GM19438 (cell line): ENCODE measurements around the gene TUBA4B.

Experiments
- ATAC-seq: cut with Tn5 transposase; IDR thresholded peaks from one replicate; pipeline ENCODE4 v1.9.1; 2021; ENCODE audit warnings: low read depth; ENCODE audit not compliant: unreplicated experiment

The TUBA4B gene

DNA sequence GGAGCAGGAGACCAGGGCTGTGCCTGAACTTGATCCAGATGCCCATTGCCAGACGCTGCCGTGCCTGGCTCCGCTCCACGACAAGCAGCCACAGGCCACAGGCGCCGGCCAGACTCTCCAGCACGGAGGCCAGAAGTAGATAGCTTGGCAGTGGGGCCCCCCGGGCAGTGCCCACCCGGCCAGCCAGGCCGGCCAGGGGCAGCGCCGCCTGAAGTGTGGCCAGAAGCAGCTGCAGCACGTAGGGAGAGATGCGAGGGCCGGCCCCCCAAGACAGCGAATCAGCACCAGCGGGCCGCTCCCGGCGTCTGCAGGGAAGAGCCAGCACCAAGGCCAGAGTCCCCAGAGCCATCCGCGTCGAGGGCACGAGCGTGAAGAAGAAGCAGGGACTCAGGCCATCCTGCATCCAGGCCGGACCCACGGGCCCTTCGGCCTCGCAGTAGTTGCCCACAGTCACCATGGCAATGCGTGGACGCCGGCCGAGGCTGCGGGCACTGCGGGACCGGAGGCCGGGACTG lies 34.8 kb upstream of the TUBA4B start:
- peak; percentile 36 for ATAC-seq

DNA sequence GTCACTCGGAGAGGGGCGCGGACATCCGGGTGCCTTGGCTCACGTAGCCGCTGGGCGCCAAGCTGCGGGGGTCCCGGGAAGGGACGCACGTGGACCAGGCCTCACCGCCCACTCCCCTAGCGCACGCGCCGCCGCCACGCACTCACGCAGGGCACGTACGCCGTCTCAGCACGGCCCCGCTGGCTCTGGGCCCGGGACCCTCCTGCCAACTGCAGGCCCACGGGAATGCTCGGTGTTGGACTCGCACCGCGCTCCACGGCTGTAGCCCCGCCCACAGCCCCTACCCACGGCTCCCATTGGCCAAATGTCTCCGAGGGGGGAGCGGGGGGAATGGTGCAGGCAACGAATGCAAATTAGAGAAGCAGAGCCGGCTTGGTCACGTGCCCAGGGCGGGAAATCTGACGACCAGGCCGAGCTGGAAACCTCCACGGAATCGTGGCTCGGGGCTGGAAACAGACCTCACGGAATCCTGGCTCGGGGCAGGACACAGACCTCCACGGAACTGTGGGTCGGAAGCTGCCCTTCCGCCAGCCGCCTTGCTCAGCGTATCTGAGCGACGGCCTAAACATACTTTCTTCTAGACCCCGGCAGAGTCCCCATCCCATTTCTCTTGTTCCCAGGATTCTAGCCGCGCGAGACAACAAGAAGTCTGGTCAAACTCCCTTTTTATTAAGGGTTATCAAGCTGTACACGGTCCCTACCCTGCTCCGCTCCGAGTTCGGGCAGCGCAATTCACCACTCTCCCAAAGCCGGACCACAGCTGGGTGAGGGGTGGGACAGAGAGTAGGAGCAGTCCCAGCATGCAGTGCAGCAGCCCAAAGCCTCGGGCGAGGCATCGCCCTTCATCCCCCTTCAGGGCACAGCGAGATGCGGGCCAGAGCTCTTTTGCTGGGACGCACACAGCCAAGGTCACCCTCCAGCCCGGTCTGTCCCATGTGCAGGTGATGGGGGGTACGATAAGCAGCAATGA lies 34.0 kb upstream of the TUBA4B start, which contains the start of gene ABCB6:
Gene ABCB6 (minus strand): TSS at position 227 of the 970 bp plus-strand sequence. CDS start 285 bp downstream, outside the sequence.
- peak; percentile 83 for ATAC-seq

DNA sequence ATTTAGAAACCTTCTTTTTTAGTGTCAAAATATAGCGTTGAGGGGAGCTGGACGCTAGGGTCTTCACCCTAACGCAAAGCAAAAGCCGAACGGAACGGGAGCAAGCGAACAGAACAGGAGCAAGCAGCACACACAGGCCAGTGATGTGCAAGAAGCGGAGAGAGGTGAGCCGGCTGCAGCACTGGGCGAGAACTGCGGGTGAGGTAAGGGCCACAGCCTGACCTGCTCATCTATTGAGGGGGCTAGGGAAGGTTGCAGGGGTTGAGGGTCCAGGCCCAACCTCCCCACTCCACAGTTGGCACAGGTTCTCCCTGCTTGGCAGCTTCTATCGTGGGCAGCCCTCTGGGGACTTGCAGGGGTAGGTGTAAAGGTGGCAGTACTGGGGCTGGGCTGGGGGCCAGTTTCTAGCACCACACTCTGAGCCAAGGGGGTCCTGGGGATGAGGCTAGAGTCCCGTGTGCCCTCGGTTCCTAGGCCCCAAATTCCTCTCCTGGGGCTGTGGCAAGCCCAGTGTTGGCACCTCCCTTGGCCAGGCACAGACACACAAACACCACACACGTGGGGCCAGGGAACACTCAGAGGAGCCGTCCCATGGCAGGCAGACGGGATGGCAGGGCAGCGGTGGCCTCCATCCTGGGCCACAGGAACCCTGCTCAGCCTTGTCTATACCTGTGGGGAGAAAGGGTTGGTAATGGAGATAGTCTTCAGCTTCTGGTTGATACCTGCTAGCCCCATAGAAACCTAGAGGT lies 33.1 kb upstream of the TUBA4B start:
- no peak for ATAC-seq

DNA sequence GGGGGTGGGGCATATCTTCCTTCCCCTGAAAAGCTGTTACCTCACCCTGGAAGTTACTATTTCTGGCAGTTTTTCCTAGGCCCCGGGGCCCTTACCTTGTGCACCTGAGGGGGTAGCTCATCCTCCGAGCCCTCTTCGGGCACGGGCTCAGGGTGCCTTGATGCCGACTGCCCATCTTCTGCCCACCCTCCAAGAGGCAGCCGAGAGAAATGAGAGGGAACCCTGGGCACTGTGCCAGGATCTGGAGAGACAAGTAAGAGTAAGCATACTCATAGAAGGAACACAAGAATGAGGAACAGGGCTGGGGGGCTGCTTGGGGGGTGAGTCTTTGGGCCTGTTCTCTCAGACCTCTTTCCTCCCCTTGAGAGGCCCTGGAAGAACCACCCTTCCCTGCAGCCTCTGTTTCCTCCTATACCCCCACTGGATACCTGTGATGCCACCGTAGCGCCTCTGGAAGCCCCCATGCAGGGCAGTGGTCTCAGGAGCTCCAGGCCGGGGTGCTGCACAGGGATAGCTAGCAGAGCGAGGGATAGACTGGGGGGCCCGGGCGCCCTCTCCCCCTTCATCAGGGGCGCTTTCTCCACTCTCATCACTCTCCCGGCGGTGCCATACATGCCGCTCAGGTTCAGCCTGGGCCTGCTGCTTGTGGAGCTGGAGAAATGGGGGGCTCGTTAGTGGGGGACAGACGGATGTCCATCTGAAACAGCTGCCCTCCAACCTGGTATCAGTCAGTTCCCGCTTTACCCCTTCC lies 32.2 kb upstream of the TUBA4B start:
- ATAC-seq, result no peak

- ATAC-seq, result no peak
Measured at GRCh38 chr2:219221957-219222518, 31.0 kb upstream of the TUBA4B start.

DNA sequence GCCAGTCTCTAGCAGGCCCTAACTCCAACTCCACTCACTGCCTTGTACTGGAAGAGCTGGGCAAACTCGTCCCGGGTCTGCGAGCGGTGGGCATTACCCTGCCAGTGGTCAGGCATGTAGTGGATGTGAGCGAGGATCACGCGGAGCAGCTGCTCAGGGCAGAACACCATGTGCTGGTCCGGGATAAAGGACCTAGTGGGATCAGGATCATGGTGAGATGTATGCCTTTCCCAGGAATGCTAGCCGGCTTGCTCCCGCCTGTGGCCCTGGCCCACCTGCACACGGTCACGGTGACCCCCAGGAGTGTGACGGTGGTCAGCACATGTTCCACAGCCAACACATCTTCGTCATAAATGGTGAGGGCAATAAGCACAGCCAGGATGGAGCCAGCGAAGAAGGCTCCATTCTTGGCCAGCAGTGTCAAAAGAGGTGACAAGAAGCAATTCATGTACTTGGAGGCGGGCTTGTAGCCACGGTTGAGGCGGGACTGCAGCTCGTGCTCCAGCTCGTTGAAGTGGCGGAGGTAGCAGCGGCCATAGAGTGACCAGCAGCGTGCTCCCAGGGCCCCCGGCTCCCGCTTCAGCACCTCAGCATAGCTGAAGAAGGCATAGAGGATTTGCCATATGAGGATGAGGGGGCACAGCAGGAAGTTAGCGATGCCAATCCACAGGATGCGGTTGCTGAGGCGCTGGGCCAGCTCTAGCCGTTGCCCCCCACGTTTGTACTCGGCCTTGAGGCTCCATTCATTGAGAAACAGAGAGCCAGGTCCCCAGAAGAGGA lies 29.0 kb upstream of the TUBA4B start:
- ATAC-seq, result no peak

DNA sequence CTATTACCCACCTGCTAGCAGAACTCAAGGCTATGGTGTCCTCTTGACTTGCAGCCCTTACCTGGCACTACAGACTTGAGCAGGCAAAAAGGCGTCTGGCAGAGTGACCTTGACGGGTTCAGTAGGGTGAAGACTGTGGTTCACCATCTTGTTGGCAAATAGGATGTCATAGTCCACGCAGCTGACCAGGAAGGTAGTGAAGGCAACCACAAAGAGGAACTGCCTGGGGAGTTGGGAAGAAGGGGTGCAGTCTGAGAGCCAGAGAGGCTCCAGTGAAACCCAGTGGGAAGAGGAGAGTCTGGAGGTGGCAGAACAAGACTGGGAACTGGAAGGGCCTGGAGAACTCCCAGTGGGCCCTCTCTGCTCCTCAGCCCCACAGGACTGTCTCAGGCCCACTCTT lies 27.7 kb upstream of the TUBA4B start:
- ATAC-seq, result no peak

DNA sequence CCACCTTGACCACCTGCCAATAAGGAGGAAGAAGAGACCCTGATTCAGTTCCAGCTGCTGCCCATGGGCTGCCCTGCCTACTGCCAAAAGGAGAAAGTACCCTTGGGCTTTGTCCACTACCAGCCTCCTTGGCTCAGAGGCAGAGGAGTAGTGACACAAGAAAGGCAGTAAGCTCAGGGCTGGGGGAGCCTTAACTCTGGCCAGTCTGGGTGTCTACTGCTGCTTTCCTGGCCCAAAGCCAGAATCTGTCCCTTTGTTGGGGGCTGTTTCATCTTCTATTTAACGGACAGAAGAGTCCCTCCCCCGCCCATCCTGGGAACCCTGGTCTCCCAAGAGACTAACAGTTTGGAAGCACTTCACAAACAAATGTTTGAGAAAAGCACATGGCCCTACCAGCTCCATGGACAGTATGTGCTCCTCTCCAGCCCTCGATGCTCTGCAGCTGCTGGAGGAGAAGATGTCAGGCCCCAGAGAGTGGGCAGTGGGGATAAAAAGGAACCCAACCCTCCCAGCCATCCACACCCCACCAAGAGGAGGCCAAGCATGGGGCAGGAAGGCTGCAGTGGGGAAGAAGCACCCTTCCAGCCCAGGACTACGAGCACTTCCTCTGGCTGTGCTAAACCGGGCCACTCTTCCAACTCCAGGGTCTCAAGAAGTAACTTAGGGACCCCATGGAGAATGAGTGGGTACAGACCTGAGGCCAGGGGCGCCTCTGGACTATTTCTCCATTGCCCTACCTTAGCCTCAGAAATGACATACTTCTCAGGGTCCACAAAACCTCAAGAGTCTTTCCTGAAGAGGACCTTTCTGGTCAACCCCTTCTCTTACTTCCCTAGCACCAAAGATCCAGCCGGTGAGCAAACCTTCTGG lies 24.8 kb upstream of the TUBA4B start:
- ATAC-seq, result no peak

GRCh38 chr2:219228911-219229304 lies 24.1 kb upstream of the TUBA4B start:
- no peak for ATAC-seq

DNA sequence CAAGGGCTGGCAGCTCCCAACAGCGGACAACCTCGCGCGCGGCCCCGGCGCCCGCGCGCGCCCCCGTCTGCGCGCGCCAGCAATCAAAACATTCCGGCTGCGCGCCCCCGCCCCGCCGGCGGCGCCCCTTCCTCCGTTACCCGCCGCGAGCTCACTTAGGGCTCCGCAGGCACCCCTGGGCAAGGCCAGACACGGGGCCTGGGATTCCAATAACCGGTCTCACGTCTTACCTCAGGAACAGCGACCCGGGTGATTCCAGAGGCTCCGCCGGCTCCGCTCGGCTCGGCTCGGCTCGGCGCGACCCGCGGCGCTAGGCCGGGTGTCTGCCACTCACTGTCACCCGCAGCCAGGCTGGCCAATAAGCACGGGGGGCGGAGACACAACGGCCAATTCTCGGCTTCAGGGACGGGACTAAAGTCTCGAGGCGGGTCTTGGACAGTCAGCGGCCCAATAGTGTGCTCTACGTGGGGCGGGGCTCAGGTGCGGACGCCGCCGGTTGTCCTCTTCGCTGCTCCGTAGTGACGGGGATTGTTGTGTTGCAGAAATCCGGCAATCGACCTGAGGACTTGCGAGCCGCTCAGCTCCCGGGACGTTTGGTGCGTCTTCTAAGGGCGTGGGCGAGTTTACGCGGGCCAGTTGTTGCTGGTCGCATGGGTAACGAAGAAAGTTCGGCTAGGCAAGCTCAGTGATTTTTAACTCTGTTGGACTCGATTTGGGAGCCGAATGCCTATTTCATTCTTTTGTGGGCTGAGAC lies 23.6 kb upstream of the TUBA4B start, which contains the start of the genes ANKZF1 and ATG9A:
Gene ANKZF1 (plus strand): TSS at position 502 of the 754 bp plus-strand sequence. CDS start 452 bp downstream, outside the sequence.
Gene ATG9A (minus strand): TSS at position 332 of the 754 bp plus-strand sequence. CDS start 1,612 bp downstream, outside the sequence.
- peak; percentile 96 for ATAC-seq

DNA sequence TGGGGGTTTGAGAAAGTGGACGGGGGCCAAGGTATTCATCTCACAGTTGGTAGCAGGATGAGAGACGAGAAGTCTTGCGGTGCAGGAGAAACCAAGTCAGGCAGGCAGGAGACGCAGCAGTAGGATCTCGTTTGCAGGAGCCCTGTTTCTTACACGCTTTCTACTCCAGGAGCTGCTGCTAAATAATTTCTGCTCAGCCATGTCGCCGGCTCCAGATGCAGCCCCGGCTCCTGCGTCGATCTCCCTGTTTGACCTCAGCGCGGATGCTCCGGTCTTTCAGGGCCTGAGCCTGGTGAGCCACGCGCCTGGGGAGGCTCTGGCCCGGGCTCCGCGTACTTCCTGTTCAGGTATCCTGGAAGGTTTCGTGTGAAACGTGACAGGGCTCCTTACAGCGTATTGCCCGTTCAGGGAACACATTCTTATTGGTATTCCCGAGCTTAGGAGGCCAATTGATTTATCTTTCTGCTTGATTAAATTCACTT lies 22.9 kb upstream of the TUBA4B start:
- ATAC-seq, result peak; percentile 32

DNA sequence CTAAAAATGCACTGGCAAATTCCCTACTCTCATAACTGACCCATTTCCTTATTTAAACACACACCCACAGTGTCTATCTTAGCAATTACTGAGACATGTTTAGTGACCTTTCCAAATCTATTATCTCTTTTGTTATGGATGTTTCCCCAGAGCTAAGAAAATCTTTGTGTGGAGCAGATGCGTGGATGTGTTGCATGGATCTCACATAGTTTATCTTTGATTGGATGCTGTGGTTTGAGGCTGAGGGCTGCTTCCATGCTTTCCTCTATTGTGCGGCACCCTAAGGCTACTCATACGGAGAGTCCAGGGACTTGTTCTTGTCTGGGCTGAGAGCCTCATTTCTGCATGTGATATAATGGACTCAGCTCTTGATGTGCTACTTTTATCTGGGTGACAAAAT lies 18.7 kb upstream of the TUBA4B start:
- ATAC-seq, result no peak

DNA sequence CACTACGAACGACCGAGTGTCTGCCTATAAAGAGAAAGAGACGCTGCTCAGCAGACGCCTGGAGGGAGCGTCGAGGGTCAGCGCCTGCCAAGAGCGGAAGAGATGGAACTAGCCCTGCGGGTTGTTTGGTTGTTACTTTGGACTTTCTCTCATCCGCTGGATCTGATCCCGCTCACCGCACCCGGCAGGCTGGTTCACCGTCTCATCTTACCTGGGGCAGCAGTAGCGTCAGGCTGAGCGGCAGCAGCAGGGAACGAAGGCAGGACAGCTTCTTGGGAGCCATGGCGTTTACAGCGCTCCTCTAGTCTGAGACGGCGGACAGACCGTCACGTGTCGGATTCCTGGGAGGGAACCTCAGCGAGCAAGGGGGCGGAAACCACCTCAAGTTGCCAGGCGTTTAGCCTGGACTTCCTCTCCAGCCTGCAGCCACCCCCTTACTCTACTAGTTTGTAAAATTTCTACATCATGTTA lies 9.7 kb upstream of the TUBA4B start:
- no peak for ATAC-seq

GRCh38 chr2:219244789-219245147 lies 8.3 kb upstream of the TUBA4B start:
- ATAC-seq, result no peak

GRCh38 chr2:219245148-219245898 lies 7.7 kb upstream of the TUBA4B start, which contains the start of the genes GLB1L and STK16:
GLB1L (minus strand) TSS chr2:219245444; CDS start chr2:219243573, 1,871 bp downstream.
STK16 (plus strand) TSS chr2:219245479; CDS start chr2:219246000, 521 bp downstream.
- peak; percentile 49 for ATAC-seq

DNA sequence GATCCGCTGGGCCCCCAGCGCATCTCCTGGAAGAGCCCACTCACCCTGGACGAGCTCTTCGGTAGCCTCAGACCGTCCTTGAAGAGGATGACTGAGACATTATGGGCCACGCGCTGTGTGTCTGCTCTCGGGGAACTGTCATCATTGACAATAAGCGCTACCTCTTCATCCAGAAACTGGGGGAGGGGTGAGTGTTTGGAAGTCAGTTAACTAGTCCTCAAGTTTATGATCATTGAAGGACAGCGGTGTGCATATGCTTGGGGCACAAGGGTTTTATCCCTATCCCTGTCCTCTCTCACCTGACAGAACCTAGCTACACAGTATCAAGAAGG lies 7.2 kb upstream of the TUBA4B start:
- ATAC-seq, result no peak

GRCh38 chr2:219246559-219246958 lies 6.5 kb upstream of the TUBA4B start:
- ATAC-seq, result no peak
